HCT116 (cell line): ENCODE data around the gene PLCXD3. TPM values are rescaled to one million over a fixed set of nuclear protein-coding genes. Genes with fewer than 3 reads are reported as not detected.

Experiments
- ATAC-seq: fragments of 200-7000 bp; cut with Tn5 transposase; 2 replicates; pipeline ENCODE4 v1.9.1; 2020; ENCODE audit warnings: mild to moderate bottlenecking, moderate library complexity
- BruUV-seq: library from RNA; stranded (reverse); fragments of 400-500 nt; replicated peaks from 2 replicates; lab custom pipeline; 2021; lab: Mats Ljungman, UMichigan
- CTCF ChIA-PET: fragments of 300-600 bp; sonication (Branson Sonifier 250); formaldehyde crosslinking; loops from one replicate; lab custom pipeline; 2021; ENCODE audit warnings: antibody characterized with exemption; lab: Charles Lee
- POLR2A ChIA-PET: fragments of 300-600, 350-600 bp; sonication (Branson Sonifier 250); formaldehyde crosslinking; loops from one replicate; lab custom pipeline; 2021; ENCODE audit warnings: antibody characterized with exemption; lab: Charles Lee
- RAD21 ChIA-PET, 2 experiments: fragments of 300-600 bp; sonication (Branson Sonifier 250); formaldehyde crosslinking; loops; one replicate each; lab custom pipeline; 2023; ENCODE audit warnings: low total read pairs in 2 of 2; ENCODE audit not compliant: uncharacterized antibody in 2 of 2, unreplicated experiment in 2 of 2, low non-redundant PET in 1 of 2; lab: Charles Lee
- DNase-seq: peaks from one replicate; pipeline ENCODE4 v3.0.0-alpha.2; 2010; ENCODE audit warnings: low read depth, low spot score
- H2AFZ ChIP-seq: fragments of 200-600 bp; shearing (Covaris generic), sonication (generic); 2 replicates; pipeline ENCODE4 v1.6.1; 2017; ENCODE audit warnings: low read depth, mixed run types, mixed read lengths, antibody characterized with exemption, low read length; ENCODE audit not compliant: poor library complexity, severe bottlenecking
- H3K27ac ChIP-seq: 2 replicates; pipeline ENCODE4 v1.5.1; 2012; ENCODE audit warnings: low read depth, low read length
- H3K27me3 ChIP-seq: fragments of 200-600 bp; sonication (generic); 2 replicates; pipeline ENCODE4 v1.6.1; 2016; ENCODE audit warnings: mixed run types, low read length, mixed read lengths; ENCODE audit not compliant: insufficient read depth
- H3K36me3 ChIP-seq, 2 experiments: fragments of 200-500 bp in 1 of 2; fragments of 200-600 bp in 1 of 2; sonication (Bioruptor generic) in 1 of 2; sonication (generic) in 1 of 2; 2 replicates each; pipeline versions ENCODE4 v1.5.1 to v1.6.1; 2014 to 2016; ENCODE audit warnings: low read length in 2 of 2, inconsistent platforms in 1 of 2, mixed read lengths in 1 of 2, mixed run types in 1 of 2; ENCODE audit not compliant: insufficient read depth in 2 of 2, control insufficient read depth in 1 of 2
- H3K4me1 ChIP-seq, 2 experiments: fragments of 200-600 bp in 1 of 2; sonication (generic) in 1 of 2; 2 replicates each; pipeline versions ENCODE4 v1.5.1 to v1.6.1; 2012 to 2017; ENCODE audit warnings: low read length in 2 of 2, inconsistent platforms in 1 of 2, mild to moderate bottlenecking in 1 of 2, mixed read lengths in 1 of 2, mixed run types in 1 of 2, moderate library complexity in 1 of 2; ENCODE audit not compliant: insufficient read depth in 2 of 2, control insufficient read depth in 1 of 2
- H3K4me2 ChIP-seq: fragments of 200-600 bp; sonication (generic); 2 replicates; pipeline ENCODE4 v1.6.1; 2017; ENCODE audit warnings: mixed run types, low read length, mixed read lengths
- H3K4me3 ChIP-seq, 2 experiments: fragments of 200-600 bp in 1 of 2; sonication (generic) in 1 of 2; replicated peaks in 1 of 2; 2 replicates each; pipeline ENCODE4 v1.5.1; 2011 to 2016; ENCODE audit warnings: low read length in 2 of 2, control low read depth in 1 of 2, low read depth in 1 of 2, mild to moderate bottlenecking in 1 of 2, mixed read lengths in 1 of 2, mixed run types in 1 of 2
- H3K79me2 ChIP-seq: fragments of 200-600 bp; sonication (generic); 2 replicates; pipeline ENCODE4 v1.6.1; 2017; ENCODE audit warnings: mild to moderate bottlenecking, mixed run types, low read length, moderate library complexity, mixed read lengths; ENCODE audit not compliant: insufficient read depth
- H3K9ac ChIP-seq: fragments of 200-600 bp; sonication (generic); 2 replicates; pipeline ENCODE4 v1.6.1; 2016; ENCODE audit warnings: low read length, mixed read lengths
- H3K9me2 ChIP-seq: fragments of 200-600 bp; sonication (generic), shearing (Covaris generic); 2 replicates; pipeline ENCODE4 v1.6.1; 2017; ENCODE audit warnings: mixed run types, mild to moderate bottlenecking, moderate library complexity; ENCODE audit not compliant: insufficient read depth
- H3K9me3 ChIP-seq, 2 experiments: fragments of 200-500 bp in 1 of 2; fragments of 200-600 bp in 1 of 2; sonication (Bioruptor generic) in 1 of 2; sonication (generic) in 1 of 2; 2 replicates each; pipeline ENCODE4 v1.6.1; 2014 to 2017; ENCODE audit warnings: low read length in 2 of 2, mixed read lengths in 2 of 2, inconsistent platforms in 1 of 2, low read depth in 1 of 2, mild to moderate bottlenecking in 1 of 2, mixed run types in 1 of 2, moderate library complexity in 1 of 2; ENCODE audit not compliant: control insufficient read depth in 1 of 2, insufficient read depth in 1 of 2
- H4K20me1 ChIP-seq: fragments of 200-600 bp; sonication (generic), shearing (Covaris generic); 2 replicates; pipeline ENCODE4 v1.6.1; 2017; ENCODE audit warnings: mixed run types, mild to moderate bottlenecking, moderate library complexity; ENCODE audit not compliant: insufficient read depth
- ATF3 ChIP-seq: IDR thresholded peaks from 2 replicates; pipeline ENCODE4 v1.6.1; 2012
- CBX3 ChIP-seq: IDR thresholded peaks from 2 replicates; pipeline ENCODE4 v1.6.1; 2012; ENCODE audit warnings: low read depth
- CEBPB ChIP-seq: IDR thresholded peaks from 2 replicates; pipeline ENCODE4 v1.6.1; 2012; ENCODE audit warnings: low read depth
- RAD21 ChIP-seq: IDR thresholded peaks from 2 replicates; pipeline ENCODE4 v1.6.1; 2012; ENCODE audit warnings: low read depth, mild to moderate bottlenecking
- REST ChIP-seq: IDR thresholded peaks from 2 replicates; pipeline ENCODE4 v1.6.1; 2012; ENCODE audit warnings: low read depth
- TCF7L2 ChIP-seq: IDR thresholded peaks from 2 replicates; pipeline ENCODE4 v1.7.0; 2011; ENCODE audit warnings: borderline replicate concordance, inconsistent platforms; ENCODE audit not compliant: insufficient read depth, insufficient read length; ENCODE audit errors: extremely low read depth
- intact Hi-C: fragments of 100-400 bp; cut with micrococcal nuclease; formaldehyde crosslinking; loops from 2 replicates; pipeline ENCODE4 v1.10.0; 2022
- total RNA-seq: library from RNA; stranded (reverse); gene quantifications from one replicate; pipeline ENCODE4 v1.2.1, GENCODE V29; 2021; ENCODE audit not compliant: unreplicated experiment

The PLCXD3 gene
- total RNA-seq, 1 experiment from 2014 or later: not detected

- no peak for TF ChIP-seq ATF3
- TF ChIP-seq TCF7L2: no peak
- TF ChIP-seq, all 23 proteins: peak for 0
These were observed 118.4 kb downstream of the PLCXD3 start (continued) for GRCh38 chr5:41392016-41392415.

- Histone ChIP-seq H3K4me2 (no peak overlapping the region), H3K9me2 (no peaks in the 10 kb centered on the region), H3K9ac (no peak overlapping the region), H3K27ac (no peak overlapping the region), H3K4me1 (no peaks in the 10 kb centered on the region), H2AFZ (no peak overlapping the region), H3K9me3 (no peaks in the 10 kb centered on the region), H3K27me3 (no peaks in the 10 kb centered on the region), H3K36me3 (no peaks in the 10 kb centered on the region), H3K4me3 (no peak overlapping the region), H4K20me1 (no peaks in the 10 kb centered on the region)
- RAD21 ChIA-PET: no interaction called here
- CTCF ChIA-PET: no interaction called here
- no peak for DNase-seq
- no TSS peak for BruUV-seq
- POLR2A ChIA-PET: no interaction called here
- ATAC-seq: no peak
- intact Hi-C loops: no loop called here
- TF ChIP-seq RAD21: no peak
- no peak for TF ChIP-seq CBX3
- TF ChIP-seq CEBPB: no peak
- TF ChIP-seq REST: no peak
- TF ChIP-seq, all 23 proteins: peak for 0
- no peaks in the 10 kb centered on the region for H3K79me2 ChIP-seq
These were observed 135.8 kb downstream of the PLCXD3 start for GRCh38 chr5:41374631-41375030.
